GM12865 (cell line): ENCODE data around the gene CREB3L2.
A peak's percentile ranks its signal among the peaks of the same experiment; 100 is the strongest.

Source experiments
- DNase-seq: peaks from one replicate; pipeline ENCODE4 v3.0.0; 2010; ENCODE audit warnings: low read depth
- H3K4me3 ChIP-seq: 2 replicates; pipeline ENCODE4 v1.5.1; 2011; ENCODE audit warnings: mild to moderate bottlenecking, low read depth, low read length, control low read depth
- TF ChIP-seq, protein P1 (sequence below): IDR thresholded peaks from 2 replicates; pipeline ENCODE4 v1.5.1; 2011; ENCODE audit warnings: low read length, control low read depth, low read depth, inconsistent platforms; ENCODE audit not compliant: insufficient read depth; ENCODE audit errors: missing control alignments

The CREB3L2 gene

DNA sequence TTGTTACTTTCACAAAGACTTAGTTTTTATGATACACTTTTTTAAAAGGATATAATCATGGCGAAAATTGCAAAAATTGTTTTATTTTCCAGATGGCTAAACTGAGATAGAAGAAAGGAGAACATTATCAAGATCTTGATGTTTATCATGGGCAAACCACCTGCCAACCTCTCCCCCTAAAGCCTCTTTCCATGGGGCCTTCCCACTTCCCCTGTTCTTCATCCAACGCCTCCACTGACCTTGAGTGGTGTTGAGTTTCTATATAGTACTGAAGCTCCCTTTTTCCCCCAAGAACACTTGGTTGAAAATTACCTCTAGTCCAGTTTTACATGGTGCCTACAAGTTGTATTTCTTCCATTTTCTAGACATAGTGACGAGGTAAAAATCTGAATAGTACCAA, 5.0 kb downstream of the CREB3L2 start:
- H3K4me3 ChIP-seq, result no peak overlapping the region
- DNase-seq, result no peak
- TF ChIP-seq, protein P1, sequence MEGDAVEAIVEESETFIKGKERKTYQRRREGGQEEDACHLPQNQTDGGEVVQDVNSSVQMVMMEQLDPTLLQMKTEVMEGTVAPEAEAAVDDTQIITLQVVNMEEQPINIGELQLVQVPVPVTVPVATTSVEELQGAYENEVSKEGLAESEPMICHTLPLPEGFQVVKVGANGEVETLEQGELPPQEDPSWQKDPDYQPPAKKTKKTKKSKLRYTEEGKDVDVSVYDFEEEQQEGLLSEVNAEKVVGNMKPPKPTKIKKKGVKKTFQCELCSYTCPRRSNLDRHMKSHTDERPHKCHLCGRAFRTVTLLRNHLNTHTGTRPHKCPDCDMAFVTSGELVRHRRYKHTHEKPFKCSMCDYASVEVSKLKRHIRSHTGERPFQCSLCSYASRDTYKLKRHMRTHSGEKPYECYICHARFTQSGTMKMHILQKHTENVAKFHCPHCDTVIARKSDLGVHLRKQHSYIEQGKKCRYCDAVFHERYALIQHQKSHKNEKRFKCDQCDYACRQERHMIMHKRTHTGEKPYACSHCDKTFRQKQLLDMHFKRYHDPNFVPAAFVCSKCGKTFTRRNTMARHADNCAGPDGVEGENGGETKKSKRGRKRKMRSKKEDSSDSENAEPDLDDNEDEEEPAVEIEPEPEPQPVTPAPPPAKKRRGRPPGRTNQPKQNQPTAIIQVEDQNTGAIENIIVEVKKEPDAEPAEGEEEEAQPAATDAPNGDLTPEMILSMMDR, result no peak

DNA sequence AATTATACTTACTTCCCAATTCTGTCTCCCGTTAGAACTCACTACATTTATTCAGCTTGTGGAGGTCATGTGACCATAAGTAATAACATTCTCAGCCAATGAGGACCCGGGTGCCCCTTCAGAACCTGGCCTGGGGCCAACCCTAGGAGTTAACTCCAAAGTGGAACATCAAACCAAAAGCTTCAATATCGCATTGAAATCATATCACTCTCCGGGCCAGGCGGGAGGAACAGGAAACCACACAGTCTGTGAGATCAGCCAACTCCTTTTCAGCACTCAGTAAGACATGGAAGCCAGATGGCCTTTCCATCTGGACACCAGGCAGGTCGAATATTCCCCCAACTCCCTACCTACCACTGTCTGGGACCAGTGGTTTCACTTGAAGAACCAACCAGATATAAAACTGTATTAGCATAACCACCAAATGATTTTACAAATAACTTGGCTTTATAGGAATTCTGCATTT, 5.5 kb downstream of the CREB3L2 start:
- TF ChIP-seq, protein P1, result no peak
- H3K4me3 ChIP-seq, result no peak overlapping the region
- DNase-seq, result no peak

DNA sequence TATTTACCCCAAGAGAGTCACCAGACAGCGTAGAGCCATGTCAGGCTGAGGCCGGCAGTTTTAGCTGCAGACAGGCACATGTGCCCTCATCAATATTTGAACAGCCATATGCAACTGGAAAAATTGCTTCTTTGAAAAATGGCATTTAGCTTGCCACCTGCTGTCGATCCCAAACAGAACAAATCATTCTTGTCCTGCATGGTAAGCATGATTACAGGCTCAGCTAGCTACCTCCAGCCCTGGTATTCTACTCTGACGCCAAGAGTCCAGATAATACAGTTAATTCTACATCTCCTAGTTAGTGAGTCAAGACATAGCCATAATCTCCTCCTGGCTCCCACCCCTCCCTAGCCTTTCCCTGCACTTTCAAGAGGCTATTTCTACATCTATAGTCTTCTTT, 7.7 kb downstream of the CREB3L2 start:
- no peak for DNase-seq
- TF ChIP-seq, protein P1, result no peak
- H3K4me3 ChIP-seq, result no peak overlapping the region

DNA sequence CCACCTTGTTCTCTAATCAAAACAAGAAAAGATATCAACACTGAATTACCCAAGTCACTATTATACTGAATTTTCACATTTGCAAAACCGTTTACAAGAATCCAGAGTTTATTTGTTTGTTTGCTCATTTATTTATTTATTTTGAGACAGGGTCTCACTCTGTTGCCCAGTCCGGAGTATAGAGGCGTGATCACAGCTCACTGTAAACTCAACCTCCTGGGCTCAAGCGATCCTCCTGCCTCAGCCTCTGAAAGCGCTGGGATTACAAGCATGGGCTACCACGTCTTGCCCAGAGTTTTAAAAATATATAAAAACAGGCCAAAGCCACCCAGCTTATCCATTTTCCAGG, 8.5 kb downstream of the CREB3L2 start:
- no peak for DNase-seq
- TF ChIP-seq, protein P1, result no peak
- no peak overlapping the region for H3K4me3 ChIP-seq

DNA sequence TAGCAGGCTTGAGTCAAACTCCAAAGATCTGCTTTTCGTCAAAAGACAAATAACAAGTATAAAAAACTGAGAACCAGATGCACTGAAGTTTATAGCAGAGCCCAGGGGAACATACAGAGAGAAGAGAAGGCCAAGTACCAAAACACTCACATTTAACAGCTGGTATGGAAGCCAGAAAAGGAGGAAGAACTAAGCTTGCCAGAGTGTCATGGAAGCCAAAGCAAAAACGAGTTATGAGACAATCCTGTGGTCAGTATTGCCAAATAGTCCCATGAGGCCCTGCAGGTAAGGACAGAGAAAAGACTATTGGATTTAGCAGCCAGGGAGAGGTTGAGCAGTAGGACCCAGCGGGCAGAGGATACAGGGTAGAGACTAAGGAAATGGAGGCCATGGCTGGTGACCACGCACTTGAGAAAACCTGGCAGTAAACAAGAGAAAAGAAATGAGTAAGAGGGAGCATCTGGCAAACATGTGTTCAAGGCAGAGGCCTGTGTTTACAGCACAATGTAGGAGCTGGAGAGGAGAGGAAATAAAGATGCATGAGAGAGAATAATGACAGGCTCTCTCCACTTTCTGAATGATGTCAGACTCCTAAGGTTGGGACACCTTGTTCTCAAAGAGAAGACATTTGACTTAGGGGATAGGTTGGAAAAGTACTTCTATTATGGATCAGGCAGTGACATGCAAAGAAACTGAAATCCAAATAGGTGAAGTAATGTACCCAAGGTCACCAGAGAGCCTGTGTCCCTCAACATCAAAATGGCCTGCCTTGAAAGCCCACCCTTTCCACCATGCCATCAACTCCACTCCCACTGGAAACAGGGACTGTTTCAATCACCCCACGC, 9.1 kb downstream of the CREB3L2 start:
- TF ChIP-seq, protein P1, result no peak
- no peak overlapping the region for H3K4me3 ChIP-seq
- DNase-seq, result peak; percentile 80

DNA sequence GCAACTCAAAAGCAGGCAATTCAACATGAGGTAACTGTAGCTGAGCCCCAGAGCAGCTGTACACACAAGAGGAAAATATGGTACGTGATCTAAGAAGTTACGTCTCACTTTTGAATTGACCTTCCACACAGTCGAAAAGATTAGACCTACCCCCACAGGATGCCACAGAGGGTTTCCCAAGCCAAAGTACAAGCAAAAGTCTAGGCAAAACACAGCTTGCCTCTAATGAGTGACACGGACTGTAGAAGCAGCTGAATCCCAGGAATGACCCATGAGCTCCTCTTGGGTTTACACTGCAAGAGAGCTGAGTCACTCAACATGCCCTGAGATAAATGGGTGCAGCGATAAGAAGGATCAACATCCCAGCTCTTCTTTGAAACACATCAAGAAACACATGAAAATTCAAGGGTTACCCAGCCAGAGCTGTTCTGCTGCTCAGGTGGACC, 9.8 kb downstream of the CREB3L2 start:
- H3K4me3 ChIP-seq, result no peak overlapping the region
- DNase-seq, result no peak
- TF ChIP-seq, protein P1, result no peak
